GM12873 (cell line): Measurements from ENCODE around the gene SEMA4C.

Experiments
- TF ChIP-seq, protein P1 (sequence below): IDR thresholded peaks from 2 replicates; pipeline ENCODE4 v1.5.1; 2012; ENCODE audit warnings: low read depth, mild to moderate bottlenecking, moderate library complexity, low read length, control low read depth; ENCODE audit not compliant: insufficient read depth; ENCODE audit errors: missing control alignments

Gene SEMA4C

DNA sequence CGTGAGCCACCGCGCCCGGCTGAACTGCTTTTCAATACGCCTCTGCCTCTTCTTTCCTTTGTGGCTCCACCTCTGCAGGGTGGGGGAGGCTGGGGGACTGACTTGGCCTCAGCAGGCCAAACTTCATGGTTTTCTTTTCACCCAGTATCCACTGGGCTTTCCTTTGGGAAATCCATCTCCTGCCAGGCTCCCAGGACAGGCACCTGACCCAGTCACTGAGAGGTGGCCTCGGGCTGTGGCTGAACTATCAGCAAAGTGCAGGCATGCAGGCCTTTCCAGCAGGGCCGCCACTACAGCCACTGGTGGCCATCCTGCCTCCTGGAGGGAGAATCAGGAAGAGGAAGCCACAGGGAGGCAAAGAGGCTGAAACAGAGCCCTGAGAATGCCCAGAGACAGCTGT is 33.4 kb upstream of the SEMA4C start:
- TF ChIP-seq, protein P1, sequence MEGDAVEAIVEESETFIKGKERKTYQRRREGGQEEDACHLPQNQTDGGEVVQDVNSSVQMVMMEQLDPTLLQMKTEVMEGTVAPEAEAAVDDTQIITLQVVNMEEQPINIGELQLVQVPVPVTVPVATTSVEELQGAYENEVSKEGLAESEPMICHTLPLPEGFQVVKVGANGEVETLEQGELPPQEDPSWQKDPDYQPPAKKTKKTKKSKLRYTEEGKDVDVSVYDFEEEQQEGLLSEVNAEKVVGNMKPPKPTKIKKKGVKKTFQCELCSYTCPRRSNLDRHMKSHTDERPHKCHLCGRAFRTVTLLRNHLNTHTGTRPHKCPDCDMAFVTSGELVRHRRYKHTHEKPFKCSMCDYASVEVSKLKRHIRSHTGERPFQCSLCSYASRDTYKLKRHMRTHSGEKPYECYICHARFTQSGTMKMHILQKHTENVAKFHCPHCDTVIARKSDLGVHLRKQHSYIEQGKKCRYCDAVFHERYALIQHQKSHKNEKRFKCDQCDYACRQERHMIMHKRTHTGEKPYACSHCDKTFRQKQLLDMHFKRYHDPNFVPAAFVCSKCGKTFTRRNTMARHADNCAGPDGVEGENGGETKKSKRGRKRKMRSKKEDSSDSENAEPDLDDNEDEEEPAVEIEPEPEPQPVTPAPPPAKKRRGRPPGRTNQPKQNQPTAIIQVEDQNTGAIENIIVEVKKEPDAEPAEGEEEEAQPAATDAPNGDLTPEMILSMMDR, result no peak

DNA sequence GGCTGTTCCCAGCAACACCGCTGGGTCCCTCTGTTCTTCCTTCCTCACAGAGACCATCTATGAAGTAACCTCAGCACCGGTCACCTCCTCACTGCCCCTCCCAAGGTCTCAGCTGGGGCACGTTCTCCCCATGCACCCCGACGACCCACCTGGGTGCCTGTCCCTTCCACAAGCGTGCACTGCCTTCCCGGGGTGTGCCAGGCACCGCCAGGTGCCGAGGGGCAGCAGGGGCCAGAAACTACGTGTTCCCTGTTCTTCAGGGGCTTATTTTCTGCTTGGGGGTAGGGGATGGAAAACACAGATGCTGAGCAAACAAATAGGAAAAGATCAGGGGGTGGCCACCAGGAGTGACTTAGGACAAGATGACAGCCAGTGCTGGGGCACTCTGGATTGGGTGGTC is 30.4 kb upstream of the SEMA4C start:
- TF ChIP-seq, protein P1, result no peak

DNA sequence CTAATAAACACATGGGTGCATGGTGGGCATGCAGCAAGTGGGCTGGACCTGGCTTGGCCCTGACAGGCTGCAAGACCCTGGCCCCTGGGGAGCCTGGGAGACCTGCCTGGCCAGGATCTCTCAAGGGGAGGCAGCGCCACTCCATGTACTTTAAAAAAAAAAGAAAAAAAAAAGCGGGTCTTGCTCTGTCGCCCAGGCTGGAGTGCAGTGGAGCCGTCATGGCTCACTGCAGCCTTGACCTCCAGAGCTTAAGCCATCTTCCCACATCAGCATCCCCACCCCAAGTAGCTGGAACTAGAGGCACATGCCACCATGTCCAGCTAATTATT is 29.5 kb upstream of the SEMA4C start:
- TF ChIP-seq, protein P1, result no peak

DNA sequence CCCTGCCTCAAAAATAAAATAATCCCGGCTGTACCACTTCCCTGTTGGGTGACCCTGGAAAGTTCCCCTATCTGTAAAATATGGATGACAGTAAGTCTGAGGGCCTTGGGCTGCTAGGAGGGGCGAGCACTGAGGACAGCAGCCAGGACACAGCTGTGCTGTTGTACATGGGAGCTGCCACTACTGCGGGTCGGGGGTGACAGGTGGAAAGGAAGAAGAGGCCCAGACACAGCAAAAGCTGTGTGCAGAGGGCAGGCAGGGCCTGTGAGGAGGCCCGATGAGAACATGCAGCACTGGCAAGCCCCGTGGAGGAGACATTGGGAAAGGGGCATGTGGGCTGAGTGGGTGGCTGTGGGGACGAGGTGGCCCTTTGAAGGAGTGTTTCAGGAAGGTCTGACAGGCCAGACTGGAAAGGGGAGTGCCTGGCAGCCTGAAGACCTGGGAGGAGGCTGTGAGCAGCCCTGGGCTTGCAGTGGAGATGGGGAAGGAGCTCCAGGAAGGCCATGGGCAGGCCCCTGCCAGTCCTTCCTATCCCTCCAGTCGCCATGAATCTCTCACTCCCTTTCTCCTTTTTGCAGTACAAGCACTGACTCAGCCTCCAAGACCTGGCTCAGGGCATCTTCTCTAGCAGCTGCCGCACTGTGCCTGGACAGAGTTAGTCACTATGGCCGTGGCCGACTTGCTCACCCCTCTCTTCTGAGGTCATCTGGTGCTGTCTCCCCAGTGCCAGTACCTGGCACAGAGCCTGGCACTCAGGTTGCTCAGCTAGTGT is 28.9 kb upstream of the SEMA4C start:
- TF ChIP-seq, protein P1, result no peak

DNA sequence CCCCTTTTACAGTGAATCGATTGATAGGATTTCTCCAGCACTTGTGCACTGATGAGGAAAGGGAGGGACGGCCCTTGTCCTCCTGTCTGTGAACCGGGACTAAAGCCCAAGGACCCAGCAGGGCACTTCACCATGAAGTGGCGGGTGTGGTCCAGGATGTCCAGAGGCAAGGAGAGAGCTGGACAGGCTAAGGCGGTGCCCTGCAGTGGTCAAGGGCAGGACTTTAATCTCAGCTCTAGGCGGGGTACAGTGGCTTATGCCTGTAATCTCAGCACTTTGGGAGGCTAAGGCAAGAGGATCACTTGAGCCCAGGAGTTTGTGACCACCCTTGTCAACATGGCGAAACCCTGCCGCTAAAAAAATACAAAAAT is 28.2 kb upstream of the SEMA4C start:
- TF ChIP-seq, protein P1, result no peak

DNA sequence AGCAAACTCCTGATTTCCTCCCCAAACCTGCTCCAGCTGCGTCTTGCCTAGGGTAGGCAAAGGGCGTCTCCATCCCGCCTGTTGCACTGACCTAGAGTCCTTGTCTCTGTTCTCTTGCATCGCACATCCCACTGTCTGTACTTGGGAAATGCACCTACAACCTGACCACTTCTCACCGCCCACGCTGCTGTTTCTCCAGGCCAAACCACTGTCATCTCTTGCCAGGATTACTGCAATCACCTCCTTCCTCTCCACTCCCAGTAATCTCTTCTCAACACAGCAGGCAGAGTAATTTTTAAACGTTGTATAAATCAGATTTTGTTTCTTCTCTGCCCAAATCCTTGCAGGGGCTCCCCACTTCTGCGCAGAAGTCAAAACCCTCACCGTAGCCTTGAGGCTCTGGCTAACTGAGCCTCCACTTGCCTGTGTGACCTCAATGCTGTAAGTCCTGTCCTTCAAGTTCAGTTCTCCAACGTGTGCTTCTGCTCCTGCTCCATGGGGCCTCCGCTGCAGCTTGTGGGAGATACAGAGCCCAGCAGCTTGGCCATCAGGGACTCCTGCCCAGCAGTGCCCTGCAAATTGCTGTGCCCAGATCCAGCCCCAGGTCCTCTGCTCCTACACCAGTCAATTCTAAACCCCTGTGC is 27.7 kb upstream of the SEMA4C start:
- TF ChIP-seq, protein P1, result no peak

DNA sequence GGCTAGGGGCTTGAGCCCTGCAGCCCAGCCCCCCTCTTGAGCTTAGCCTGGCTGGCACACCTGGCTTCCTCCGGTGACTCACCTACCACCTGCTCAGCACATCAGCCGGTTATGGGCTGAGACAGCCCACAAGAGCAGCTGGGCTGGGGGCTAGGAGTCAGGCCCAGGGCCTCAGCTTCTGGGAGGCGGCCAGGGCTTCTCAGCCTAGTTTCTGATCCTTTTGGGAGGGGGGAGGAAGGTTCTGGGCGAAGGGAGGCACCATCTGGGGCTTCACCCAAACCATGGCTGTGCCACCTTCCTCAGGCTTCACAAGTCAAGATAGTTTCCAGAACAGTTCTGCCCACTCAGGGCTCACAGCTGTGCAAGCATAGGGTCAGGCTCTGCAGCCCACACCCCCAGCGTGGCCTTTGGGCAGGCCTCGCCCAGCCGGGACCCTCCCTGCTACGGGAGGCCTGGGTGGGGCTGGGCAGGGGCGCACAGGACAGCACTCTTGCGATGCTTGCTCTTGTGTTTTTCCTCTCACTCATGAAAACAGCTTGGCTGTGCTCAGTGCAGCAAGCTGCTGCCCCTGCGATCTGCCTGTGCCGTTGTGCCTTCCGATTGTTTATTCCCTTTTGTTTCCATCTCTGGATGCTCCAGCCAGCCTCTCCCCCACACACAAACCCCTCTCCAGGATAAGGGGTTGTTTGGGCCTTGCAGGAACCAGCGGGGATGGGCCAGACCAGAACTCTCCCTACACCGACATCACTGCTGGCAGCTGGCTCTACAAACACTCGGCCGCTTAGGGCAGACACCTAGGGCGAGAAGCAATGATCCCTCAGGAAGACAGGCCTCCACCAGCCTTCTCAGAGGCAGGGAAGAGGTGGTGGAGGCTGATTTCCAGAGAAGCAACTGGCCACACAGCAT is 26.1 kb upstream of the SEMA4C start:
- TF ChIP-seq, protein P1, result no peak
